ENCODE data around the gene CHI3L1. TPM values are rescaled to one million over a fixed set of nuclear protein-coding genes. Genes with fewer than 3 reads are reported as not detected.

CHI3L1 gene
- total RNA-seq, 1 donor from 2014 or later: not detected

DNA sequence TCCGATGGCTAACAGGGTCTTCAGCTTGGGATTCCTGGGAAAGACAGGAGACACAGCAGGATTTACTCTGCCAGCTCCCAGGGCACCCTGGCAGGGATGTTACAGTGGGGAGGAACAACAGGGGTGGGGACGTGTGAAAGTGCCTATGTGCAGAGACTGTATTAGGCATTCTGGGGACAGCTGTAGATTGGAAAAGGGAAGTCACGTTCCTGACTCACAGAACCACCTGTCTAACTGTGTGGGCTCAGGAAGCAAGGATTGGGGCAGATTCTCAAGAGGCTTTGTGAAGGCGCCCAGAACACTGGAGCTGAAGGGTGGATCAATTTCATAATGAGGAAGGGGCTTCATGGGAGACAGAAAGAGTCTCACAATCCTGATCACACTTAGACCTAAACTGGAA is 38.6 kb upstream of the CHI3L1 start:
- H3K27me3 Mint-ChIP-seq (ENCODE audit: low read depth): peaks cover 15% of the 10 kb centered on the region
- no peak overlapping the region for H3K4me3 Mint-ChIP-seq
- H3K36me3 Mint-ChIP-seq (ENCODE audit: low read depth): no peaks in the 10 kb centered on the region
- TF ChIP-seq, protein P1, sequence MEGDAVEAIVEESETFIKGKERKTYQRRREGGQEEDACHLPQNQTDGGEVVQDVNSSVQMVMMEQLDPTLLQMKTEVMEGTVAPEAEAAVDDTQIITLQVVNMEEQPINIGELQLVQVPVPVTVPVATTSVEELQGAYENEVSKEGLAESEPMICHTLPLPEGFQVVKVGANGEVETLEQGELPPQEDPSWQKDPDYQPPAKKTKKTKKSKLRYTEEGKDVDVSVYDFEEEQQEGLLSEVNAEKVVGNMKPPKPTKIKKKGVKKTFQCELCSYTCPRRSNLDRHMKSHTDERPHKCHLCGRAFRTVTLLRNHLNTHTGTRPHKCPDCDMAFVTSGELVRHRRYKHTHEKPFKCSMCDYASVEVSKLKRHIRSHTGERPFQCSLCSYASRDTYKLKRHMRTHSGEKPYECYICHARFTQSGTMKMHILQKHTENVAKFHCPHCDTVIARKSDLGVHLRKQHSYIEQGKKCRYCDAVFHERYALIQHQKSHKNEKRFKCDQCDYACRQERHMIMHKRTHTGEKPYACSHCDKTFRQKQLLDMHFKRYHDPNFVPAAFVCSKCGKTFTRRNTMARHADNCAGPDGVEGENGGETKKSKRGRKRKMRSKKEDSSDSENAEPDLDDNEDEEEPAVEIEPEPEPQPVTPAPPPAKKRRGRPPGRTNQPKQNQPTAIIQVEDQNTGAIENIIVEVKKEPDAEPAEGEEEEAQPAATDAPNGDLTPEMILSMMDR (conservative IDR thresholded peaks at IDR 0.05): no peak
- no peak overlapping the region for H3K27ac Mint-ChIP-seq (ENCODE audit: unreplicated experiment)
- DNase-seq (ENCODE audit: low read depth, low spot score): no peak
- no peaks in the 10 kb centered on the region for H3K4me1 Mint-ChIP-seq
- no peaks in the 10 kb centered on the region for H3K9me3 Mint-ChIP-seq

DNA sequence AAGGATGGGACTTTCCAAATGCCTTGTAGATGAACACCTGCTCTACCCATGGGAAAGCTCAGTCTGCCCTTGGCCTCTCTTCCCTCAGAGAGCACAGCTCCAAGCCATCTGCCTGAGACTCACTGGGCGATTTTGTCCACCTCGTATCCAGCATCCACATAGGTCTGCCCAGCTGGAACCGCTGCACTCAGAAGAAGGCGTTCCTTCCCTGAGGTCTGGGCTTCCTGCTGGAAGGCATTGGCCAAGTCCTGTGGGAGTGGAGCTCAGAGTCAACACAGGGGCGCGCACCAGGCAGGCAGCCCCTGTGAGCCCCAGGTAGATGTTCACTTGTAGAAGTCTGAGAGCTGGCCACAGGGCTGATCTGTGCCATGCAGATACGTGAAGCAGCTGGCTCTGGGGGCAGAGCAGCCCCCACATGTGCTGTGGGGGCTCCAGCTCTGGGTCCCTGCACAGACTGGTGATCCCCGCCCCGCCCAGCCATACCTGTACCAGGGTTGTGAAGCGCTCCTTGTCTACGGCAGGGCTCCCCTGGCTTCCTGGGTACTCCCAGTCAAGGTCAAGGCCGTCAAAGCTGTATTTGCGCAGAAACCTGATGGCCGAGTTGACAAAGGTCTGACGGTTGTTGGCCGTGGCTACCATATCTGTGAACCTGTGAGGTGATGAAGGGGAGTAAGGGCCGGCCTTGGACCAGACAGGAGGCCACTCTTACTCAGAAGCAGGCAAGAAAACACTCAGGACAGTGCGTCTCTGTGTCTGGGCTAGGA is 36.7 kb upstream of the CHI3L1 start:
- H3K27me3 Mint-ChIP-seq (ENCODE audit: low read depth): peaks cover 23% of the 10 kb centered on the region

DNA sequence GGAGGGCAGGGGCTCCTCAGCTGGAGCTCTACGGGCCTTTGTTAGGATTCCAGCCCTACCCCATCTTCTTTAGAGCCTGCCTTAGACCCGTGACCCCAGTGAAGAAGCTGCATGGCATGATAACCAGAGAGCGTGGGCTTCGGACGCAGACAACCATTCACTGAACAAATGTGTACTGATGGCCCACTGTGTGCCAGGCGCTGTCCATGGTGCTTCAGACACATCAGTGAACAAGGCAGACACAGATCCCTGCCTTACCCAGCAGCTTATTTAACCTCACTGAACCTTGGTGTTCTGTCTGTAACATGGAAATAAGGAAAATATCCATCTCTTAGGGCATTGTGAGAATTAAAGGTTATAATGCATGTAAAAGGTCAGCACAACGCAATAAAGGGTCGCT is 33.4 kb upstream of the CHI3L1 start:
- H3K27me3 Mint-ChIP-seq (ENCODE audit: low read depth): peaks cover 34% of the 10 kb centered on the region
- H3K9me3 Mint-ChIP-seq: no peaks in the 10 kb centered on the region
- no peak overlapping the region for H3K27ac Mint-ChIP-seq (ENCODE audit: unreplicated experiment)
- H3K4me3 Mint-ChIP-seq: no peak overlapping the region
- peaks cover 4% of the 10 kb centered on the region for H3K4me1 Mint-ChIP-seq
- no peaks in the 10 kb centered on the region for H3K36me3 Mint-ChIP-seq (ENCODE audit: low read depth)
- no peak for DNase-seq (ENCODE audit: low read depth, low spot score)
- TF ChIP-seq, protein P1 (conservative IDR thresholded peaks at IDR 0.05): no peak

More for the DNA sequence above, 36.7 kb upstream of the CHI3L1 start:
- TF ChIP-seq, protein P1 (conservative IDR thresholded peaks at IDR 0.05): no peak
- no peaks in the 10 kb centered on the region for H3K4me1 Mint-ChIP-seq
- H3K27ac Mint-ChIP-seq (ENCODE audit: unreplicated experiment): no peak overlapping the region
- no peaks in the 10 kb centered on the region for H3K36me3 Mint-ChIP-seq (ENCODE audit: low read depth)
- no peak for DNase-seq (ENCODE audit: low read depth, low spot score)
- H3K9me3 Mint-ChIP-seq: no peaks in the 10 kb centered on the region
- H3K4me3 Mint-ChIP-seq: no peak overlapping the region

DNA sequence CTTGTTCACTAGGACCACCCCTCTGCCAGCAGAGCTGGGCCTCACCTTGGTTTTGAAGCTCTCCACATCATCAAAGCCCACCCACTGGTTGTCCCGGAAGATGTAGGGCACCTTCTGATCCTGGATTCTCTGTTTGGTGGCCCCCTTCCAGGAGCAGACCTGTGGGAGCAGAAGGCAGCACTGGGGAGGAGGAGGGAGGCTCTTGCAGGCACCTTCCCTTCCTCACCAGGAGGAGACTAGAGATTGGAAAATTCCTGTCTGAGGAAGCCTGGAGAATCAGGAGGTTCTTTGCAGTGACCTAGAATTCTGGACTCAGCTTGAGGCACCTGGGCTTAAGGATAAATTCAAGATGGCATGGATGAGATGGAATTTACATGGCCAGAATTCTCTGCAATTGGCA is 32.7 kb upstream of the CHI3L1 start:
- TF ChIP-seq, protein P1 (conservative IDR thresholded peaks at IDR 0.05): no peak
- DNase-seq (ENCODE audit: low read depth, low spot score): no peak
- H3K36me3 Mint-ChIP-seq (ENCODE audit: low read depth): no peaks in the 10 kb centered on the region
- H3K4me1 Mint-ChIP-seq: peaks cover 4% of the 10 kb centered on the region
- H3K27ac Mint-ChIP-seq (ENCODE audit: unreplicated experiment): no peak overlapping the region
- peaks cover 36% of the 10 kb centered on the region for H3K27me3 Mint-ChIP-seq (ENCODE audit: low read depth)
- no peak overlapping the region for H3K4me3 Mint-ChIP-seq
- H3K9me3 Mint-ChIP-seq: no peaks in the 10 kb centered on the region

DNA sequence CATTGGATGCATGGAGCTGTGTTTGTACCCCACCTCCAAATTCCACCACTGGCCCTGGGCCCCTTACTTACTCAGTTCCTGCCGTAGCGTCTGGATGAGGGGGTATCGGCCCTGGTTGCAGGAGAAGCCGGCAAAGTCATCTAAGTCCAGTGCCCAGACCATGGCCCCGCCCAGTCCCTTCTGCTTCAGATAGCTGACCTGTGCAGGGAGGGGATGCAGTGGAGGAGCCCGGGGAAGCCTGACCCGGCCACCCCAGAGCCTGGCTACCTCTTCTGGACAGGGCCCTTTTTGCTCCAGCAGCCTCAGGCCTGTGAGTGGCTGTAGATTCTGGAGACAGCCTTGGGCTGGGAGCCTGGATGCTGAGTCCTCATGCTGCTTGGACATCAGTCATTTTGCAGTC is 31.2 kb upstream of the CHI3L1 start:
- peaks cover 38% of the 10 kb centered on the region for H3K27me3 Mint-ChIP-seq (ENCODE audit: low read depth)
- no peak for DNase-seq (ENCODE audit: low read depth, low spot score)
- H3K36me3 Mint-ChIP-seq (ENCODE audit: low read depth): no peaks in the 10 kb centered on the region
- H3K4me1 Mint-ChIP-seq: peaks cover 4% of the 10 kb centered on the region
- H3K9me3 Mint-ChIP-seq: no peaks in the 10 kb centered on the region
- H3K4me3 Mint-ChIP-seq: no peak overlapping the region
- TF ChIP-seq, protein P1 (conservative IDR thresholded peaks at IDR 0.05): no peak
- H3K27ac Mint-ChIP-seq (ENCODE audit: unreplicated experiment): no peak overlapping the region
